ENCODE measurements around the gene AP1G1. TPM values are rescaled to one million over a fixed set of nuclear protein-coding genes. Genes with fewer than 3 reads are reported as not detected.

AP1G1 gene
- total RNA-seq, 1 donor from 2014 or later, result 116 TPM

GRCh38 chr16:71761097-71761496 lies 47.5 kb downstream of the AP1G1 start:
- TF ChIP-seq CTCF (IDR thresholded peaks at IDR 0.05), result no peak
- TF ChIP-seq POLR2AphosphoS5 (IDR thresholded peaks at IDR 0.05; ENCODE audit: insufficient read depth in 1 of 2, low read depth in 1 of 2), result no peak
- TF ChIP-seq POLR2A (IDR thresholded peaks at IDR 0.05), result no peak
- H3K36me3 ChIP-seq, result peaks cover 0 to 61% of the 10 kb centered on the region in 2 donors
- H3K9me3 ChIP-seq, result no peaks in the 10 kb centered on the region
- intact Hi-C loops (cut with DNase I), result no loop called here
- no peak overlapping the region for H3K4me3 ChIP-seq
- H3K27ac ChIP-seq, result no peak overlapping the region
- H3K27me3 ChIP-seq, result no peaks in the 10 kb centered on the region
- DNase-seq (ENCODE audit: extremely low spot score in 2 of 2), result no peak
- H3K4me1 ChIP-seq, result no peaks in the 10 kb centered on the region

DNA sequence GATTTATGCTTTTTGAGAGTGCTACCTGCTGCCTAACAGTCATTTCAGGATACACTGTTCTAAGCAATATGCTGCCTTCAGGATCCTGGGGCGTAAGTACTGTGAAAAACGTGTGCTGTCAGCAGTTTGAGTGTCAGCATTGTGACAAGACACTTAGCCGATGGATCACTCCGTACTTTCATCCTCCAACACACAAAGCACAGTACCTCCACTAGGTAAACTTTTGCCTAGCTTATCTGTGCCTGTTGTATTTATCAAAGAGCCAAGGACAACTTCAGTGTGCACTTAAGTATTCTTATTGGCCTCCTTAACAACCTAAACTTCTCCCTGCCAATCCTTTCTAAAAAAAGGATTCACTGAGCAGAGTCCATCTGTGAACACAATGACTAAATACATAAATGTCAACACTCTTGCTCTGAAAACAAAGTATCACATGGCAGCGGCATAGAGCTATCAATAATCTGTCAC lies 50.3 kb downstream of the AP1G1 start:
- Histone ChIP-seq H3K36me3 (peaks cover 0 to 82% of the 10 kb centered on the region in 2 donors), H3K9me3 (no peaks in the 10 kb centered on the region), H3K4me1 (no peaks in the 10 kb centered on the region), H3K27ac (no peak overlapping the region), H3K27me3 (no peaks in the 10 kb centered on the region), H3K4me3 (no peak overlapping the region)
- no peak for DNase-seq (ENCODE audit: extremely low spot score in 2 of 2)
- TF ChIP-seq POLR2A (IDR thresholded peaks at IDR 0.05) (no peak), POLR2AphosphoS5 (IDR thresholded peaks at IDR 0.05; ENCODE audit: insufficient read depth in 1 of 2, low read depth in 1 of 2) (no peak)
- intact Hi-C loops (cut with DNase I), result no loop called here

GRCh38 chr16:71754652-71755051 lies 54.0 kb downstream of the AP1G1 start:
- TF ChIP-seq POLR2A (IDR thresholded peaks at IDR 0.05), result no peak
- TF ChIP-seq CTCF (IDR thresholded peaks at IDR 0.05), result no peak
- TF ChIP-seq POLR2AphosphoS5 (IDR thresholded peaks at IDR 0.05; ENCODE audit: insufficient read depth in 1 of 2, low read depth in 1 of 2), result no peak
- Histone ChIP-seq H3K4me3 (no peak overlapping the region), H3K9me3 (no peaks in the 10 kb centered on the region), H3K27me3 (no peaks in the 10 kb centered on the region), H3K4me1 (no peaks in the 10 kb centered on the region), H3K27ac (no peak overlapping the region), H3K36me3 (peaks cover 0 to 68% of the 10 kb centered on the region in 2 donors)
- DNase-seq (ENCODE audit: extremely low spot score in 2 of 2), result no peak
- intact Hi-C loops (cut with DNase I), result no loop called here

GRCh38 chr16:71754108-71754507 lies 54.5 kb downstream of the AP1G1 start:
- TF ChIP-seq POLR2A (IDR thresholded peaks at IDR 0.05) (no peak), POLR2AphosphoS5 (IDR thresholded peaks at IDR 0.05; ENCODE audit: insufficient read depth in 1 of 2, low read depth in 1 of 2) (no peak), CTCF (IDR thresholded peaks at IDR 0.05) (no peak)
- no peaks in the 10 kb centered on the region for H3K9me3 ChIP-seq
- H3K27me3 ChIP-seq, result no peaks in the 10 kb centered on the region
- H3K36me3 ChIP-seq, result peaks cover 0 to 68% of the 10 kb centered on the region in 2 donors
- no peak overlapping the region for H3K4me3 ChIP-seq
- intact Hi-C loops (cut with DNase I), result no loop called here
- DNase-seq (ENCODE audit: extremely low spot score in 2 of 2), result no peak
- no peaks in the 10 kb centered on the region for H3K4me1 ChIP-seq
- no peak overlapping the region for H3K27ac ChIP-seq

DNA sequence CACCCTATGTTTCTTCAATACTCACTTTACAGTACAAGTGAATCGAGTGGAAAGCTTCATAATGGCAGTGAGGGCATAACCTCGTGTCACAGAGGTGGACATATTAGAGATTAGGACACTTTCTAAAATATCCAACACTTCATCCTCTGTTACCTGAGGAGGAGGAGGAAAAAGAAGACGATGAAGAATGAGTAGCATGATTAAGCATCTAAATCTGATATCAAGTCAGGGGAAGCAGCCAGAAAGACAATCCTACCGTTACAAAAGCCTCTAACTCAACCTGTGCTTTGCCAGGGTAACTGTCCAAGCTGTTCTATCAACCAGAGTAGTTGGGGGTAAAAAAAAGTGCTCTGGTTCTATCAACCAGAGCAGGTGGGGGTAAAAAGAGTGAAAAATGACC lies 60.4 kb downstream of the AP1G1 start:
- Histone ChIP-seq H3K4me1 (no peaks in the 10 kb centered on the region), H3K36me3 (peaks cover 0 to 69% of the 10 kb centered on the region in 2 donors), H3K27me3 (no peaks in the 10 kb centered on the region), H3K27ac (no peak overlapping the region), H3K9me3 (no peaks in the 10 kb centered on the region), H3K4me3 (no peak overlapping the region)
- intact Hi-C loops (cut with DNase I), result no loop called here
- DNase-seq (ENCODE audit: extremely low spot score in 2 of 2), result no peak
- TF ChIP-seq POLR2AphosphoS5 (IDR thresholded peaks at IDR 0.05; ENCODE audit: insufficient read depth in 1 of 2, low read depth in 1 of 2) (no peak), POLR2A (IDR thresholded peaks at IDR 0.05) (no peak), CTCF (IDR thresholded peaks at IDR 0.05) (no peak)
